T-helper 1 cell treated with Interleukin-12 subunit alpha and Interleukin-12 subunit beta and Interleukin-4 antibody, amounts not matched to agents 30 ng/mL and 1 ng/mL, for 36 hours (primary cell): ENCODE measurements around the gene C16orf78. TPM values are rescaled to one million over a fixed set of nuclear protein-coding genes. Genes with fewer than 3 reads are reported as not detected.

ENCODE experiments used
- intact Hi-C: fragments of 100-400 bp; cut with micrococcal nuclease; formaldehyde crosslinking; loops from one replicate; pipeline ENCODE4 v1.15.1; 2024
- total RNA-seq: library from RNA; stranded (reverse); gene quantifications from 2 replicates; pipeline ENCODE4 v1.2.3, GENCODE V29; 2022

The C16orf78 gene
- total RNA-seq, 1 donor from 2014 or later, result not detected

DNA sequence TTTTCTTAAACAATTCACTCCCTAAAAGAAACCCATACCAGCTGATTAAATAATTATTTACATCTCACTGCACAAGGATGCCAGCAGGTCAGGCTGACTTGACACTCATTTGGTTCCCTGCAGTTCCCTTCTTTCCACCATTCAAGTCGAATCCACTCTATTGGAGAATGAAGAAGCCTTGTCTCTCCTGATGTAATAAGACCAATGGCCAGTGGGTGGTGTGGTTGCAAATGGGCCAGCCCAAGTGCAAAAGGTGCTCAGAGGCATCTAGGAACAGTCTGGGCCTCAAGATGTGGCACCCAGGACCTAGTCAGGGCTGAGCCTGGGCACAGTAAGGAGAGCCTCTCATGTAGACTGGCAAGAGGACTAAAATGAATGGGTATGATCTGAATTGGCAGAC lies 9.3 kb downstream of the C16orf78 start:
- intact Hi-C loops, result no loop called here

DNA sequence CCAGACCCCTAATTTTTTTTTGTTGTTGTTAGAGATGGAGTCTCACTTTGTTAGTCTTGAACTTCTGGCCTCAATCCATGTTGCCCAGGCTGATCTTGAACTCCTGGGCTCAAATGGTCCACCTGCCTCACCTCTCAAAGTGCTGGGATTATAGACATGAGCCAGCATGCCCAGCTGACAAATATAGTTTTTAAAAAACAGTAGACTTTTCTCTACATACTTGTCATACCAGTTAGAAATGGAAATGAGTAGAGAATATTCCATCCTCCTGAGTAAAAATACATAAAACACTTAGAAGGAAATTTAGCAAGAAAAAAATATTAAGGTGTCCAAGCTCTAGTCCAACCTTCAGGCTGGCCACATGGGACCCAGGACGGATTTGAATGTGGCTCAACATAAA lies 21.4 kb downstream of the C16orf78 start:
- intact Hi-C loops, result no loop called here

DNA sequence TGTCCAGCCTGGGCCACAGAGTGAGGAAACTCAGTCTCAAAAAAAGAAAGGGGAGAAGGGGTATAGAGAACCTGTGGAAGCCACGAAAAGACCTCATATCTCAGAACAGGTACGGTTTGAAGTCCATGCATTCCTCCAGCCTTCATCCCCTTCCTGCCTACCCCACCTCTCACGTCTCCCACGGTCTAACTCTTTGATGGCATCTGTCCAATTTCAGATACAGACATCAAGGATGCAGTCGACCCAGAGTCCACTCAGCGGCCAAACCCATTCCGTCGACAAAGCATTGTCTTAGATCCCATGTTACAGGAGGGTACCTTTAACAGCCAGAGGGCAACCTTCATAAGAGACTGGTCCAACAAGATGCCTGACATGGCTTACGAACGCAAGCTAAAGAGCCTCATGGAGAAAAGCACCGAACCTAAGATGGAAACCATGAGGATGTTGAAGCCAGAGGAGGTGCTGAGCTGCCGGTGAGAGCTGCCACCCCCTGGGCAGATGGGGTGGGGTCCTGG lies 22.7 kb downstream of the C16orf78 start:
- intact Hi-C loops, result no loop called here

DNA sequence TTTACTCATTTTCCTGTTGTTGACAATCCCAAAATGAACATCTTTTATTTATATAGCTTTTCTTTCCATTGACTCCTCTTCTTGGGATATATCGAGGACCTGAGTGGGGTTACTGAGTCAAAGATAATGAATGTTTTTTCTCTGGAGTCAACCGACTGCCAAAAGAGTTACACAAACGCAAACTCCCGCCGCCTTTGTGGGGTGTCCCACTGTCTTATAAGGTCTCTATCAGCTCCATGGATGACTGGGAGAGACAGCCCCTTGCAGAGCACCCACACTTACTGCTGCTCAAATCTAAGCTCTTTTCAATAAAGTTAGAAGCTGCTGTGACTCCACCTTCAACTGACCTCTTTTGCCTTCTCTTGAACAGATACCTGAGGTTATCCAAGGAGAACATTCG lies 25.2 kb downstream of the C16orf78 start:
- intact Hi-C loops, result no loop called here

DNA sequence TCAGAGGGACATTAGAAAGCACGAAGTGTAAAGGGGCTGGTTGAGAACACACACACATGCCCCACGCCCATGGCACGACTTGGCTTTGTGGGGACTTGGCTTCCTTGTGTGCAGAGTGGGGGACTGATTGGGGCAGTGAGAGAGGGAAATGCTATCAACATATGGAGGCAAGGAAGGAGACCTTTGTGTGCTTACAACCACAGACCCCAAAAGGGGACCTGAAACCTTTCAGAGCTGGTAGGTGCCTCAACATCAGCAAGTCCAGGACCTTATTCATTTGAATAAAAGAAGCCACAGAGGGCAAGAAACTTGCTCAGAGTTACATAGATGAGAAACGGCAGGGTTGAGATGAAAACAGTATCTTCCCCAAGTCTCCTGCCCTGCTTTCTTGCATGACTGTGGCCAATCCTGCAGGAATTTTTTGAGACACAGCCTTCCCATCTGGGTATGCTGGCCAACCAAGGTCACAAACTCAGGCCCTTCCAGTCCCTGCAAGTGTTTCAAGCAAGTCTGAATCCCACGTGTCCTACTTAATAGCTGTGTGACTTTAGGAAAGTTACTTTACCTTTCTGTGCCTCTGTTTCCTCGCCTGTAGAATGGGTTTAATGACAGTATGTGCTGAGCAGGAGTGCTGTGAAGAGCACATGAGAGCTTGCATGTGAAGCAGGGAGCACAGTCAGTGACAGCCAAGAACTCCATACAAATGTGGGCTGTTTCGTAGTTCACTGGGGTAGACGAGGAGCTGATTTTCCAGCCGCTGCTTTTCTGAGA lies 26.2 kb downstream of the C16orf78 start:
- intact Hi-C loops, result no loop called here

DNA sequence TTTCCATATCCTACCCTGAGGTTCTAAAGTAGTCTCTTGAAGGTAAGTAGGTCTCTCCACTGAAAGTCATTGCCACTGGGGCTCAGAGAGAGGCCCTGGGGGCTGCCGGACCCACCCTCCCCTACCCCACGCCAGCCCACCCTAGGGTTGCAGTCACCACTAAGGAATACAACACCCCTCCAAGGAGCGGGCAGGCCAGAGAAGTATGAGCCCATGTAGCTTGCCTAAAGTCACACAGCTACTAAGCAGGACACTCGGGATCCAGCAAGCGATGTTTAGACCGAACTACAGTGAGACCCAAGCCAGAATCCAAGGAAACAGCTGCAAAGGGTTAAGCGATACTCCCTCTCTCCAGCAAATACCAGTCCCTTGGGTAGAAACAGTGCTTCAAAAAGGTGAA lies 27.0 kb downstream of the C16orf78 start:
- intact Hi-C loops, result no loop called here

DNA sequence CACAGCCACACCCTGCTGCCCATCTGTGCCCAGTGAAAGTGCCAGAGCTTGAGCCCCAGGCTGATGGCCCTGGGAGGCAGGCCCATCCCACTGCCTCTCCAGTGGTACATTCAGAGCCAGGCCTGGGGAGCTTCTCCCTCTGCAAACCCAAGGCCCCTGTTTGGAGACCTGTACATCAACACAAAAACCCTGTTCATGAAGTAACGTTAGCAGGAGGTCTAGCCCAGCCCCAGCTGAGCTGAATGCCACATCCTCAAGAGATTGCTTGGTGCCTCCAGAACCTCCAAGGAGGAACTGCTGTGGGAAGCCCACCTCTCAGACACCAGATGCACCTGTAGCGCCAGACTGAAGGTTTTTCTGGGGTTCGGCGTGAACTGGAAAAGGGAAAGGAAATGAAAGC lies 31.5 kb downstream of the C16orf78 start:
- intact Hi-C loops, result loop anchor here (5.0 kb wide), 2 partner anchors 452 to 617 kb away; partner anchors contain the start of gene ZNF423

DNA sequence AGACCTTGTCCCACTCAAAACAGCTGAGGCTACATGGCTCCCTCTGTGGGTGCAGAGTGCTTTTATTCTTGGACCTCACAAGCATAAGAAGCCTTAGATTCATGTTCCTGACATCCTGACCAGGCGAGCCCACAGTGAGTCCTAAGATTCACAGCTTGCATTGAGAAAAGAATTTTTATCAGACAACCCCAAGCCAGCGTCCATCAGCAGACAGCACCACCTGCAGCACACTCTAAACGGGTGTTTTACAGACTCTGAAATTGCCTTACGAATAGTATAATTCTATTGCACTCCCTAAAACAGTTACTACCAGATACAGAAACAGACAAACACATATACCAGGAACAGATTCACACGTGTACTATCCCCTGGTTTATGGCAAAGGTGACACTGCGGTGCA lies 31.9 kb downstream of the C16orf78 start:
- intact Hi-C loops, result loop anchor here (5.0 kb wide), 2 partner anchors 452 to 617 kb away; partner anchors contain the start of gene ZNF423

DNA sequence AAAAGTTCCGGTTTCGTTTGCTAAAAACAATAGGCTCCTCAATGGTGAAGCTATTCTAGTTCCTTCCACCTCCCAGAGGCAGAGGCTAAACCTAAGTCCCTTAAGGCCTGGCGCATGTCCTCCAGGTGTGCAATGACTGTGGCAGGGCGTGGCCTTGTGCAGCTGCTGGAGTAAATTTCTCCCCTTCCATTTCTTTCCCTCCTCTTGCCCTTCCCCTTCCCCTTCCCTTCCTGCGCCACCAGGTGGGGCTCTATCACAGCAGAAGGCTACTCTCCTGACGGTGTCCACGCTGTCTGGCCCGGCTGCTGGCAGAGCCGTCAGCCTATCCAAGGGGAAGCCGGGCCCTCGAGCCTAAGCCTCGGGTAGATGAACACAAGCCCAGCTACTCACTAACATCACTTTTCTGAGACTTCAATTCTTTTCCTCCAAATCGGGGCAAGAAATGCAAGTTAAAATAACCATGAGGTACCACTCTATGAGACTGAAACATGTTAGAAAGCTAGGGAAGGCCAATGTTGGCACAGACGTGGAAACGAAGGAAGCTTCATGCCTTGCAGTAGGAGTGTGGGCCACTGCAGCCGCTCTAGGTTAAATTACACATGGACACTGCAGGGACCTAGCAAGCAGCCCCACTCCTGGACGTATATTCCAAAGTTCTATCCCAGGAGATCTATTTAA lies 34.4 kb downstream of the C16orf78 start:
- intact Hi-C loops, result loop anchor here (1.0 to 5.0 kb wide), 3 partner anchors 185 to 614 kb away; partner anchors contain the start of gene ZNF423

DNA sequence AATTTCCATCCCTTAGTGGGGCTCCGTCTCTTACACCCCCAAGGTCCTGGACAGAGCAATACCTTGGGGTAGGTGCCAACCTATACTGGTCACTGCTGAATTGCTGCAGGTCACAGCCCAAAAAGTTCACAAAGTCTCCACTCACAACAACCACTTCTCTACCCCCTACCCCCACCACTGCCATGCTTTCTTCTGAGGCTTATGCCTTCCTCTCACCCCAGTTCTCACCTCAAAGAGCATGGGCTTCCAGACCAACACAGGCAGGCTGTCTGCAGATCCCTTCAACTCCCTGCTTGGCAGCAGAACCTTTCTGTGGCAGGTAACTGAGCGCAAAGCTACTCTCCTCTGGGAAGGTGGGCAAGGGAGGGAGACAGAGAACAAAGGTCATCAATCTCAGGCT lies 35.5 kb downstream of the C16orf78 start:
- intact Hi-C loops, result loop anchor here (5.0 kb wide), 2 partner anchors 448 to 613 kb away; partner anchors contain the start of gene ZNF423

DNA sequence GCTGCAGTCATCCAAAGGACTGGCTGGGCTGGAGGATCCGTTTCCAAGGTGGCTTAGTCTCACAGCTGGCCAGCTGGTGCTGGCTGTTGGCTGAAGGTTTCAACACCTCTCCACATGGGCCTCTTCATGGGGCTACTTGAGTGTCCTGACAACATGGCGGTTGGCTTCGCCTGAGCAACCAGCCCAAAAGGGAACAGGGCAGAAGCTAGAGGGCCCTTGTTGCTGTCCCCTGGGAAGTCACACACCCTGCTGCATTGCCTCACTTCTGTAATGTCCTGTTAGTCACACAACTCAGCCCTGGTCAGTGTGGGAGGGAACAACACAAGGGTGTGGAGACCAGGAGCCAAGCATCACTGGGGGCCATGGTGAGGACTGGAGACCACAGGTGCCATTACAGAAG lies 36.6 kb downstream of the C16orf78 start:
- intact Hi-C loops, result no loop called here

DNA sequence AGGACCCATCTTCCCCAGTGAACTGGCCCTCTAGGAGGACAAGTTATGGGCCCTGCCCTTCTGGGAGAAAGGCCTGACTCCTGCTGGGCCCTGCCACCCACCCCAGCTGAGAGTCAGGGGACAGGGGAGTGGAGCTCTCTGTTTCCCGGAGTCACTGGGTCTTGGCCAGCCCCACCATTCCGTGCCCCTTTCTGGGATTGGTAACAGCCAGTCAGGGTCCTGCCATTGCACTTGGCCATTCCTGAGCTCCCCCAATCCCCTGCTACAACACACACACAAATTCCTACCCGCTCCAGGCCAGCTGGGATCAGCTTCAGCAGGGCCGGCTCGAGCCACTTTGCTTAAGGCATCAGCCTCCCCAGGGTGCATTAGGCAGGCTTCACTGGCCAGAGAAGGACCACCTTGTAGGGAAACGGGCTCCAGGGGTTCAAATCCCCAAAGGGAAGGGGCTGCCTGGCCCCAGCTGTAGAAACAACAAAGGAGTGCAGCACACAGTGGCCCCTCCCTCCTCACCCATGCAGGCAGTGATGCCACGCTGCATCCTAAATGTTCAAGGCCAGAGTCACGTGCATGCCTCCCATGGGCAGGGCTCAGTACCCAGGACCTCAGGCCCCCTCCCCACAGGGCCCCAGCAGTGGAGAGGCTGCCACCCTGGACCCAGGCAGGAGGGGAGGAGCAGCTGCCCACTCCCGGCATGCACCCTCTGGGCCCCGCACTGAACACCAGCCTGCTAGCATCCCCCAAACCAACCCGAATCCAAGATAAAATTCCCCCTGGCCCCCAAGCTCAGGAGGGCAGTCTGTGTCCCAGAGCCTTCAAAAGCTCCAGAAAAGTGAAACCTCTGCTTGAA lies 37.7 kb downstream of the C16orf78 start:
- intact Hi-C loops, result no loop called here

DNA sequence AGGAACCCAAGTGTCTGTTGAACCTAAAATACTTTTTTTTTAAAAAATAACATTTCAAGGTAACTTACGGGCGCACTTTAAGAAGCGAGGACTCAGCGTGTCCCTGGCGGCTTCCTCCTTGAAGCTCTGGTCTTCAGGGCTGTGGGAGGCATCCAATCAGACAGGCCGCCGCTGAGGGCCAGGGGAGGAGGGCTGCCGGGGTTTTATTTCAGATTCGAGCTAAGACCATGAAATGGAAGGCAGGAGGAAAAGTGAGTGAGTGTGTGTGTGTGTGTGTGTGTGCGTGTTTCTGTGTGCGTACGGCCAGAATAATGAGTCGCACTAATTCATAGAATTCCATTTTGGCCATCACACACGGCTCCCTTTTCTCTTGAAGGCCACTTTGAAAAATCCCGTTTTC lies 41.1 kb downstream of the C16orf78 start:
- intact Hi-C loops, result no loop called here

DNA sequence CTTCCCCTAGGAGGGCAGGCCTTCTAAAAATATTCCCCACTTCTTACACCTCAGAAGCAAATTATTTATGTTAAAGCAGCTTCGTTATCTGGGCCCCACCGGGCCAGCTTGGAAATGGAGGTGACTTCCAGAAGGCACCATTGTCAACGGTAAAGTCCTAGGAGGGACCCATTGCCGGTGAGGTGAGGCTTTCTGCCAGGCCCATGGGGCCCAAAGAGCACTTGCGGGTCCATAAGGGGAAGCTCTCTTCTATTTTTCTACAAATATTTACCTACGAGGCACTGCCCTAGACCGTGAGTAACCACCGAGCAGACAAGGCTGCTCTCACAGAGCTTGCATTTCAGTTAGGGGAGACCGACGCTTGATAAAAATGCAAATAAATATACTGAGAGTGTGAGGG lies 41.5 kb downstream of the C16orf78 start:
- intact Hi-C loops, result no loop called here

DNA sequence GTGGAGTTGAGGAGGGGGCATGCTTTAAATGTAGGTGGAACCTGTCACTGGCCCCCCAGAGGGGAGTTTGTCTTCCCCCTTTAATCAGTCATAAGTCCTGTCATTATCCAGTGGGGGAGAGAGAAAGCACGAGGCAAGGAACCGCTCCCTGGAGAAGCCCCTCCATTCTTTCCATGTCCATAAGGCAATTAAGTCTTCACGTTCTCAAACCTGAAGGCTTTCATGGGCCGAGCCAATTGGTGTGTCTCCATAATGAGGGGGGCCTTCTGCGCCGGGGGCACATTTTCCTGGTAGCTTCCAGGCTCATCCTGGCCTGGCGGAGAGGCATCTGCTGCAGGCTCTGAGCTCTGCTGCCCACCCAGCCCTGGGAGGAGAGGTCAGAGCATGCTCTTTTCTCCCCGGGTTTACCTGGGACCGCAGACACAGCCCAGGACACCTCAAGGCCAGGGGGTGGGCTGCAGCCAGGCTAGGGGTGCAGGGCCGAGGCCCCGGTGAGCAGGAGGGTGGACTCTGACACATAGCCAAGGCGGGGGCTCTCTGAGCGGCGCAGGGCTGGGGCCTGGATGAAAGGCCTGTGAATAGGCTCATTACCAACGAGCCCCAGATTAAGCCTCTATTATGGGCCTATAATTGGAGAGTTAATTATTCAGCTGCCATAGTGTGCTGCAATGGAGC lies 42.5 kb downstream of the C16orf78 start:
- intact Hi-C loops, result no loop called here

DNA sequence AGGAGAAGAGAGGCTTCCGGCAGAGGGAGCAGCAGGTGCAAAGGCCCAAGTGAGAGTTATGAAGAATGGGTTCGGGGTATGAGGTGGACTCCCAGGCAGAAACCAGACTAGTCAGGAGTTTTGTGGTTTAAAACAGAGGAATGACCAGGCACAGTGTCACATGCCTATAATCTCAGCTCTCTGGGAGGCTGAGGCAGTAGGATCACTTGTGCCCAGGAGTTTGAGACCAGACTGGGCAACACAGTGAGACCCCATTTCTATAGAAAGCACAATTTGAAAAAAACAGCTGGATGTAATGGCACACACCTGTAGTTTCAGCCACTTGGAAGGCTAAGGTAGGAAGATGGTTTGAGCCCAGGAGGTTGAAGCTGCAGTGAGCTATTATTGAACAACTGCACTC lies 43.8 kb downstream of the C16orf78 start:
- intact Hi-C loops, result no loop called here

DNA sequence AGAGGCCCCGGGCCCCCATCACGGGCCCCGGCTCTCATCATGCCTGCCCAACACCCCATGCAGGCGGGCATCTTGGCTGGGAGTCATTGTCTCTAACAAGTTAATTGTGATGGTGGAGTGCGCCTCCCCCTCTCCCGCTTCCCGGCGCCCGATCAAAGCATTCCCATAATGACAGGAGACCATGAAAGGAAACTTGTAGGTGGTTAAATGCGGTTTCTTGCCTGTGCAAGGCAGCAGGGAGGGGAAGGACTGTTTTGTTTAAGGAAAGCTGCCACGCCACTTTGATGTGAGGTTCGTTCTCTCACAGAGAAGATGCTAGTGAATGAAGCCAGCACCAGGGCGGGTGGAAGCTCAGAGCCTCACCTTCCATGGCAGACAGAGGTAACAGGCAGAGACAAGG lies 45.4 kb downstream of the C16orf78 start:
- intact Hi-C loops, result no loop called here

DNA sequence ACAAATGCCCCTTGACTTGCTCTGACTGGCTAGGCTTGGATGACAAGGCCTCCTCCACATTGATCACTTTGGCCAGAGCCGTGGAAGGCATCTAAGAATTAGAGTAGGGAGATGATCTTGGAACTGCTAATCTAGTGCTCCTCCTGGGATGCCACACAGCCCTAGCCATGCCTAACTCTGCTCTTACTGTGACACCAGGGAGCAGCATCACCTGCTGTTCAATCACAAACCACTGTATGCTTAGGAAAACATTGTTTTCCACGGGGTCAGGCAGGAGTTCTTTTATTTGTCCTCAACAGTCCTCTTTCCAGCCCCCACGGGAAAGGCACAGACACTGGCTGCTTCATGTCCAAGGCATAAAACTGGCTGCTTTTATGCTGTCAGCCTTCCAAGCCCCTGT lies 46.3 kb downstream of the C16orf78 start:
- intact Hi-C loops, result no loop called here

DNA sequence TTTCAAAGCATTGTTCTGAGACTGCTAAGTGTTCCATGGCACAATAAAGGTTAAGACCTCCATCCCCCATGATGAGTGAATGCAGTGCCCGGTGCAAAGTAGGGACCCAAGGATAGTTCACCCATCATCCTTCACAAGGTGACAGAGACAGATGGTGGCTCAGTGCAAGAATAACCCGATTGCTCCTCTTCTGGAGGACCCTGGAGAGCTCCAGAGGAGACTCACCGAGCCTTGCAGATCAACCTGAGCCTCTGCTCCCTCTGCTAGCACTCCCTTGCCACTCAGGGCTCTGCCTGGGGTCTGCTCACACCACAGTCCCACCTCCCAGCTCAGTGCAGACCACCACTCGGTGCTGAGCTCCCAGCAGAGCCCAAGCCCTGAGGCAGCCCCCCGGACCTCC lies 49.3 kb downstream of the C16orf78 start:
- intact Hi-C loops, result no loop called here

DNA sequence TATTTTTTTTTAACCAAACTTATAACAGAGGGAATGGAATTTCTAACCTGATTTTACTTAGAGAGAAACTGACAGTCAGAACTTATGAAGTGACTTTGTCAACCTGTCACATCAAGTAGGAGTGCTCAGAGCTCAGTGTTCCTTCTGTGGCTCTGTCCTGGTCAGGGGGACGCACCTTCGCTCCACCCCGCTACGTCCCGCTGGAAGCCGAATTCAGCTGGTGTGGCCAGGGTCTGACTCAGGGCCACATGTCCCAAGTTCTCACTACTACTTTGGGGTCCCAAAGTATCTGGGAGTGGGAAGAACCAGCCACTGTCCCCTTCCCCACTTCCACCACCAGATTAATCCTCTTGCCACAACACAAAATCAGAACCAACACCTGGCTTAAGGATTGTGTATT lies 51.4 kb downstream of the C16orf78 start:
- intact Hi-C loops, result no loop called here

DNA sequence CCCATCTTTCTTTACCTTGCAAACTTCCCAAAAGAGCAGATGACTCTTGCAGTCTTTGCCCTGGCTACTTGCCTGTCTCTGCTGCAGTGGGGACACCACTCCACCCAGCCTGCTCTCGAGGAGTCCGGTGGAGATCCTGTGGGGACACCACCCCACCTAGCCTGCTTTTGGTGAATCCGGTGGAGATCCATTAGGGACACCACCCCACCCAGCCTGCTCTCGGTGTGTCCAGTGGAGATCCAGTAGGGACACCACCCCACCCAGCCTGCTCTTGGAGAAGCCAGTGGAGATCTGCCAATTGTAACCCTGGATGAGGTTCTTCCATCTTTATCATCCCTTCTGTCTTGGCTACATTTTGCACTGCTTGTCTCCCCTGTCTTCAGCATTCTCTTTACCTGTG lies 54.2 kb downstream of the C16orf78 start:
- intact Hi-C loops, result no loop called here
